ENCODE data around the gene SLC38A8.
A peak's percentile ranks its signal among the peaks of the same experiment; 100 is the strongest.

Gene SLC38A8

GRCh38 chr16:84045001-84045817 is 2.6 kb upstream of the SLC38A8 start:
- TF ChIP-seq CTCF (conservative IDR thresholded peaks at IDR 0.05; ENCODE audit: low read length): no peak
- DNase-seq (ENCODE audit: low read depth): no peak
- no peak overlapping the region for H3K4me3 ChIP-seq (ENCODE audit: low read length)

GRCh38 chr16:84044118-84044488 is 1.5 kb upstream of the SLC38A8 start:
- TF ChIP-seq CTCF (conservative IDR thresholded peaks at IDR 0.05; ENCODE audit: low read length): peak; percentile 48
- DNase-seq (ENCODE audit: low read depth): peak; percentile 21
- no peak overlapping the region for H3K4me3 ChIP-seq (ENCODE audit: low read length)

- no peak overlapping the region for H3K4me3 ChIP-seq (ENCODE audit: low read length)
- no peak for TF ChIP-seq CTCF (conservative IDR thresholded peaks at IDR 0.05; ENCODE audit: low read length)
- DNase-seq (ENCODE audit: low read depth): no peak
Measured at GRCh38 chr16:84043486-84044117, 1.0 kb upstream of the SLC38A8 start.

DNA sequence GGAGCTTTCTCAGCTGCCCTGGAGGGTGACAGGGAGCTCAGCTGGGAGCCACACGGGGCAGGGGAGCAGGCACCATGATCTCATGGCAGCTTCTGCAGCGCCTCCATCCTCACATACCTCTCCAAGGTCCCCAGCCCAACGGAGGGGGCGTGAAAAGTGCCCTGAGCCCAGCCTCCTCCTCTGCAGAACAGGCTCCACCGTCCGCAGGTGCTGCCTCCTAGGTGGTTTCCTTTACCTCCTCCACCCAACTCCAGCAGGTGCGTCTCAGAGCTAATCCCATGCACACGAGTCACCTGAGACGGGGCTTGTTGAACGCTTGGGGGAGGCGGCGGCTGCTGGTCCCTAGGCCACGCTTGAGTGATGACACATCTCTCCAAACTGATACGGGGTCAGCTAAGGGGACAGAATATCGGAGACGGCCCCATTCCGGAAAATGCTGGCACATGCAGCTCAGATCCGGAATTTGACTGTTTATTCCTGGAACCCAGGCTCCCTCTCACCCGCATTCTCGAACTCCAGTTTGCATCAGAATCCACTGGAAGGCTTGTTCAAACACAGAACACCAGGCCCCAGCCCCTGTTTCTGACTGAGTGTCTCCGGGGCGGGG is 387 bp upstream of the SLC38A8 start:
- H3K4me3 ChIP-seq (ENCODE audit: low read length): no peak overlapping the region
- DNase-seq (ENCODE audit: low read depth): no peak
- TF ChIP-seq CTCF (conservative IDR thresholded peaks at IDR 0.05; ENCODE audit: low read length): no peak

DNA sequence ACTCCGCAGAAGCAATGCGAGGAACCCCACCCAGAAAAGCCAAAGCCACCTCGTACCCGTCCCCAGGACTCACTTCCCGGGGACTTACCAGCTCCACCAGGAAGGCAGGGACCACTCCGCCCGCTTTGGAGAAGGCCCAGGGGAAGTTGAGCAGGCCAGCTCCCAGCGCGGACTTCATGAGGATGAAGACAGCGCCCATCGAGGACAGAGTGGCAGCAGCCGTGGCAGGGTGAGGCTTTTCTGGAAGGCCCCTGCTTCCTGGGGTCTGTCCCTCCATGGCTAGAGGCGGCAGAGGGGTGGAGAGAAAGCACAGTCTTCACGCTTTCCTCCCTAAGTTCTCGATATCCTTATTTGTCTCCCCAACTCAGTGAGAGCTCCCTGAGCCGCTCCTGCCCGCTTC is 714 bp downstream of the SLC38A8 start:
- TF ChIP-seq CTCF (conservative IDR thresholded peaks at IDR 0.05; ENCODE audit: low read length): no peak
- no peak for DNase-seq (ENCODE audit: low read depth)
- no peak overlapping the region for H3K4me3 ChIP-seq (ENCODE audit: low read length)

GRCh38 chr16:84040823-84041820 is 1.5 kb downstream of the SLC38A8 start:
- TF ChIP-seq CTCF (conservative IDR thresholded peaks at IDR 0.05; ENCODE audit: low read length): no peak
- no peak overlapping the region for H3K4me3 ChIP-seq (ENCODE audit: low read length)
- DNase-seq (ENCODE audit: low read depth): peak; percentile 91

All from AG10803 (cell line).